ENCODE results near the gene PRR35.

PRR35 gene

GRCh38 chr16:588889-589657, 28.9 kb downstream of the PRR35 start:
- ATAC-seq (replicated peaks; ENCODE audit: extremely low read depth, poor library complexity, severe bottlenecking) (peak; percentile 70), DNase-seq (ENCODE audit: low spot score in 2 of 2) (peak; percentile 99)
- Mint-ChIP-seq H3K9me3 (no peaks in the 10 kb centered on the region), H3K27me3 (no peaks in the 10 kb centered on the region), H3K27ac (ENCODE audit: low read depth) (peak overlapping the region; percentile 92), H3K36me3 (ENCODE audit: insufficient read depth) (peaks cover 21% of the 10 kb centered on the region), H3K4me1 (peaks cover 36% of the 10 kb centered on the region), H3K4me3 (peak overlapping the region; percentile 90)

GRCh38 chr16:589658-590187, 29.5 kb downstream of the PRR35 start, which contains the start of gene RAB40C:
Gene RAB40C, plus strand, starts transcription at chr16:590066. Its CDS starts 226 bp downstream, at chr16:590292.
- Mint-ChIP-seq H3K9me3 (no peaks in the 10 kb centered on the region), H3K36me3 (ENCODE audit: insufficient read depth) (peaks cover 25% of the 10 kb centered on the region)
- ATAC-seq (replicated peaks; ENCODE audit: extremely low read depth, poor library complexity, severe bottlenecking), result peak; percentile 86

GRCh38 chr16:590188-590814, 30.1 kb downstream of the PRR35 start:
- H3K36me3 Mint-ChIP-seq (ENCODE audit: insufficient read depth), result peaks cover 25% of the 10 kb centered on the region
- H3K4me3 Mint-ChIP-seq, result peak overlapping the region; percentile 90
- H3K4me1 Mint-ChIP-seq, result peaks cover 45% of the 10 kb centered on the region
- no peak for ATAC-seq (replicated peaks; ENCODE audit: extremely low read depth, poor library complexity, severe bottlenecking)
- peak overlapping the region; percentile 92 for H3K27ac Mint-ChIP-seq (ENCODE audit: low read depth)
- peak in 1 of 2 donors; percentile 28 for DNase-seq (ENCODE audit: low spot score in 2 of 2)
- H3K27me3 Mint-ChIP-seq, result no peaks in the 10 kb centered on the region
- H3K9me3 Mint-ChIP-seq, result no peaks in the 10 kb centered on the region

More at GRCh38 chr16:589658-590187, 29.5 kb downstream of the PRR35 start, which contains the start of gene RAB40C:
- peak within 1 kb of the TSS; percentile 92 for H3K27ac Mint-ChIP-seq (ENCODE audit: low read depth)
- DNase-seq (ENCODE audit: low spot score in 2 of 2), result peak; percentile 98 to 99
- H3K4me1 Mint-ChIP-seq, result peaks cover 42% of the 10 kb centered on the region
- no peaks in the 10 kb centered on the region for H3K27me3 Mint-ChIP-seq
- peak within 1 kb of the TSS; percentile 90 for H3K4me3 Mint-ChIP-seq

GRCh38 chr16:590815-591200, 30.6 kb downstream of the PRR35 start:
- H3K4me1 Mint-ChIP-seq, result peaks cover 47% of the 10 kb centered on the region

GRCh38 chr16:591231-591630, 31.0 kb downstream of the PRR35 start:
- peak overlapping the region; percentile 81 for H3K27ac Mint-ChIP-seq (ENCODE audit: low read depth)
- no peaks in the 10 kb centered on the region for H3K27me3 Mint-ChIP-seq
- peaks cover 51% of the 10 kb centered on the region for H3K4me1 Mint-ChIP-seq
- peak overlapping the region; percentile 90 for H3K4me3 Mint-ChIP-seq
- peaks cover 27% of the 10 kb centered on the region for H3K36me3 Mint-ChIP-seq (ENCODE audit: insufficient read depth)
- H3K9me3 Mint-ChIP-seq, result no peaks in the 10 kb centered on the region
- no peak for DNase-seq (ENCODE audit: low spot score in 2 of 2)
- no peak for ATAC-seq (replicated peaks; ENCODE audit: extremely low read depth, poor library complexity, severe bottlenecking)

More at GRCh38 chr16:590815-591200, 30.6 kb downstream of the PRR35 start:
- no peaks in the 10 kb centered on the region for H3K9me3 Mint-ChIP-seq
- ATAC-seq (replicated peaks; ENCODE audit: extremely low read depth, poor library complexity, severe bottlenecking), result no peak
- peaks cover 25% of the 10 kb centered on the region for H3K36me3 Mint-ChIP-seq (ENCODE audit: insufficient read depth)
- H3K27ac Mint-ChIP-seq (ENCODE audit: low read depth), result peak overlapping the region; percentile 81
- no peaks in the 10 kb centered on the region for H3K27me3 Mint-ChIP-seq
- H3K4me3 Mint-ChIP-seq, result peak overlapping the region; percentile 90
- no peak for DNase-seq (ENCODE audit: low spot score in 2 of 2)

GRCh38 chr16:591892-592517, 31.8 kb downstream of the PRR35 start:
- ATAC-seq (replicated peaks; ENCODE audit: extremely low read depth, poor library complexity, severe bottlenecking) (no peak), DNase-seq (ENCODE audit: low spot score in 2 of 2) (no peak)
- peak overlapping the region; percentile 90 for H3K4me3 Mint-ChIP-seq
- no peaks in the 10 kb centered on the region for H3K27me3 Mint-ChIP-seq
- H3K4me1 Mint-ChIP-seq, result peaks cover 59% of the 10 kb centered on the region
- peaks cover 27% of the 10 kb centered on the region for H3K36me3 Mint-ChIP-seq (ENCODE audit: insufficient read depth)
- H3K27ac Mint-ChIP-seq (ENCODE audit: low read depth), result no peak overlapping the region
- no peaks in the 10 kb centered on the region for H3K9me3 Mint-ChIP-seq

GRCh38 chr16:592518-593306, 32.5 kb downstream of the PRR35 start:
- ATAC-seq (replicated peaks; ENCODE audit: extremely low read depth, poor library complexity, severe bottlenecking) (no peak), DNase-seq (ENCODE audit: low spot score in 2 of 2) (no peak)
- H3K27ac Mint-ChIP-seq (ENCODE audit: low read depth), result no peak overlapping the region
- H3K27me3 Mint-ChIP-seq, result no peaks in the 10 kb centered on the region
- peaks cover 25% of the 10 kb centered on the region for H3K36me3 Mint-ChIP-seq (ENCODE audit: insufficient read depth)
- no peaks in the 10 kb centered on the region for H3K9me3 Mint-ChIP-seq
- H3K4me3 Mint-ChIP-seq, result no peak overlapping the region
- peaks cover 60% of the 10 kb centered on the region for H3K4me1 Mint-ChIP-seq

- DNase-seq (ENCODE audit: low spot score in 2 of 2) (no peak), ATAC-seq (replicated peaks; ENCODE audit: extremely low read depth, poor library complexity, severe bottlenecking) (no peak)
- no peak overlapping the region for H3K27ac Mint-ChIP-seq (ENCODE audit: low read depth)
- H3K4me1 Mint-ChIP-seq, result peaks cover 56% of the 10 kb centered on the region
- H3K4me3 Mint-ChIP-seq, result no peak overlapping the region
- no peaks in the 10 kb centered on the region for H3K9me3 Mint-ChIP-seq
- peaks cover 21% of the 10 kb centered on the region for H3K36me3 Mint-ChIP-seq (ENCODE audit: insufficient read depth)
- H3K27me3 Mint-ChIP-seq, result no peaks in the 10 kb centered on the region
Measured at GRCh38 chr16:593406-593805, 33.2 kb downstream of the PRR35 start.

GRCh38 chr16:593807-594206, 33.6 kb downstream of the PRR35 start:
- no peak for ATAC-seq (replicated peaks; ENCODE audit: extremely low read depth, poor library complexity, severe bottlenecking)
- H3K36me3 Mint-ChIP-seq (ENCODE audit: insufficient read depth), result peaks cover 18% of the 10 kb centered on the region
- H3K4me3 Mint-ChIP-seq, result no peak overlapping the region
- no peak overlapping the region for H3K27ac Mint-ChIP-seq (ENCODE audit: low read depth)
- no peaks in the 10 kb centered on the region for H3K9me3 Mint-ChIP-seq
- peaks cover 53% of the 10 kb centered on the region for H3K4me1 Mint-ChIP-seq
- no peaks in the 10 kb centered on the region for H3K27me3 Mint-ChIP-seq
- DNase-seq (ENCODE audit: low spot score in 2 of 2), result no peak

- H3K9me3 Mint-ChIP-seq, result no peaks in the 10 kb centered on the region
- DNase-seq (ENCODE audit: low spot score in 2 of 2) (no peak), ATAC-seq (replicated peaks; ENCODE audit: extremely low read depth, poor library complexity, severe bottlenecking) (no peak)
- H3K27ac Mint-ChIP-seq (ENCODE audit: low read depth), result no peak overlapping the region
- no peaks in the 10 kb centered on the region for H3K27me3 Mint-ChIP-seq
- peaks cover 11% of the 10 kb centered on the region for H3K36me3 Mint-ChIP-seq (ENCODE audit: insufficient read depth)
- peaks cover 53% of the 10 kb centered on the region for H3K4me1 Mint-ChIP-seq
- no peak overlapping the region for H3K4me3 Mint-ChIP-seq
Measured at GRCh38 chr16:595094-595528, 34.9 kb downstream of the PRR35 start.

GRCh38 chr16:595942-596735, 35.9 kb downstream of the PRR35 start:
- DNase-seq (ENCODE audit: low spot score in 2 of 2), result no peak
- Mint-ChIP-seq H3K4me3 (no peak overlapping the region), H3K36me3 (ENCODE audit: insufficient read depth) (peaks cover 12% of the 10 kb centered on the region), H3K27me3 (no peaks in the 10 kb centered on the region), H3K9me3 (no peaks in the 10 kb centered on the region), H3K27ac (ENCODE audit: low read depth) (peak overlapping the region; percentile 83), H3K4me1 (peaks cover 45% of the 10 kb centered on the region)
- no peak for ATAC-seq (replicated peaks; ENCODE audit: extremely low read depth, poor library complexity, severe bottlenecking)
